Liver (tissue), 3 donors: Measurements from ENCODE around the gene TRIM15.

ENCODE experiments used
- MAX ChIP-seq: IDR thresholded peaks from 2 replicates; pipeline ENCODE4 v1.6.1; 2016; ENCODE audit warnings: antibody characterized with exemption
- RXRA ChIP-seq, 2 donors: IDR thresholded peaks; 2 replicates each; pipeline ENCODE4 v1.6.1; 2017 to 2018; ENCODE audit warnings: antibody characterized with exemption in 2 of 2, mild to moderate bottlenecking in 1 of 2
- TF ChIP-seq, protein P1 (sequence below): fragments of 150-350 bp; IDR thresholded peaks from 2 replicates; pipeline ENCODE4 v1.5.1; 2017; ENCODE audit warnings: improper control_type of control experiment, low read depth, low read length; ENCODE audit not compliant: missing input control
- TF ChIP-seq, protein P2 (sequence below): IDR thresholded peaks from 2 replicates; pipeline ENCODE4 v1.6.1; 2016; ENCODE audit warnings: antibody characterized with exemption
- donor health status: healthy.
- donor health status: healthy.

GRCh38 chr6:30162265-30163089 is 869 bp upstream of the TRIM15 start:
- TF ChIP-seq, protein P1, sequence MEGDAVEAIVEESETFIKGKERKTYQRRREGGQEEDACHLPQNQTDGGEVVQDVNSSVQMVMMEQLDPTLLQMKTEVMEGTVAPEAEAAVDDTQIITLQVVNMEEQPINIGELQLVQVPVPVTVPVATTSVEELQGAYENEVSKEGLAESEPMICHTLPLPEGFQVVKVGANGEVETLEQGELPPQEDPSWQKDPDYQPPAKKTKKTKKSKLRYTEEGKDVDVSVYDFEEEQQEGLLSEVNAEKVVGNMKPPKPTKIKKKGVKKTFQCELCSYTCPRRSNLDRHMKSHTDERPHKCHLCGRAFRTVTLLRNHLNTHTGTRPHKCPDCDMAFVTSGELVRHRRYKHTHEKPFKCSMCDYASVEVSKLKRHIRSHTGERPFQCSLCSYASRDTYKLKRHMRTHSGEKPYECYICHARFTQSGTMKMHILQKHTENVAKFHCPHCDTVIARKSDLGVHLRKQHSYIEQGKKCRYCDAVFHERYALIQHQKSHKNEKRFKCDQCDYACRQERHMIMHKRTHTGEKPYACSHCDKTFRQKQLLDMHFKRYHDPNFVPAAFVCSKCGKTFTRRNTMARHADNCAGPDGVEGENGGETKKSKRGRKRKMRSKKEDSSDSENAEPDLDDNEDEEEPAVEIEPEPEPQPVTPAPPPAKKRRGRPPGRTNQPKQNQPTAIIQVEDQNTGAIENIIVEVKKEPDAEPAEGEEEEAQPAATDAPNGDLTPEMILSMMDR: no peak
- TF ChIP-seq, protein P2, sequence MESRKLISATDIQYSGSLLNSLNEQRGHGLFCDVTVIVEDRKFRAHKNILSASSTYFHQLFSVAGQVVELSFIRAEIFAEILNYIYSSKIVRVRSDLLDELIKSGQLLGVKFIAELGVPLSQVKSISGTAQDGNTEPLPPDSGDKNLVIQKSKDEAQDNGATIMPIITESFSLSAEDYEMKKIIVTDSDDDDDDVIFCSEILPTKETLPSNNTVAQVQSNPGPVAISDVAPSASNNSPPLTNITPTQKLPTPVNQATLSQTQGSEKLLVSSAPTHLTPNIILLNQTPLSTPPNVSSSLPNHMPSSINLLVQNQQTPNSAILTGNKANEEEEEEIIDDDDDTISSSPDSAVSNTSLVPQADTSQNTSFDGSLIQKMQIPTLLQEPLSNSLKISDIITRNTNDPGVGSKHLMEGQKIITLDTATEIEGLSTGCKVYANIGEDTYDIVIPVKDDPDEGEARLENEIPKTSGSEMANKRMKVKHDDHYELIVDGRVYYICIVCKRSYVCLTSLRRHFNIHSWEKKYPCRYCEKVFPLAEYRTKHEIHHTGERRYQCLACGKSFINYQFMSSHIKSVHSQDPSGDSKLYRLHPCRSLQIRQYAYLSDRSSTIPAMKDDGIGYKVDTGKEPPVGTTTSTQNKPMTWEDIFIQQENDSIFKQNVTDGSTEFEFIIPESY: no peak
- no peak for TF ChIP-seq MAX
- no peak for TF ChIP-seq RXRA (IDR thresholded peaks at IDR 0.05)
